HG03571 (cell line): ENCODE results near the gene POC5.

Experiments used
- ATAC-seq: cut with Tn5 transposase; IDR thresholded peaks from one replicate; pipeline ENCODE4 v1.9.1; 2021; ENCODE audit not compliant: unreplicated experiment

The POC5 gene

GRCh38 chr5:75660678-75661465 lies 56.4 kb downstream of the POC5 start:
- ATAC-seq: no peak

- no peak for ATAC-seq
Observed at GRCh38 chr5:75659791-75660450, 57.3 kb downstream of the POC5 start.

GRCh38 chr5:75656311-75657003 lies 60.8 kb downstream of the POC5 start:
- no peak for ATAC-seq

GRCh38 chr5:75654693-75655295 lies 62.4 kb downstream of the POC5 start:
- ATAC-seq: no peak

GRCh38 chr5:75653521-75653920 lies 63.7 kb downstream of the POC5 start:
- ATAC-seq: no peak

- ATAC-seq: no peak
Observed at GRCh38 chr5:75651575-75652238, 65.5 kb downstream of the POC5 start.

GRCh38 chr5:75648712-75649111 lies 68.5 kb downstream of the POC5 start:
- ATAC-seq: no peak

- no peak for ATAC-seq
Observed at GRCh38 chr5:75640826-75641225, 76.4 kb downstream of the POC5 start.

GRCh38 chr5:75640395-75640794 lies 76.8 kb downstream of the POC5 start:
- no peak for ATAC-seq

GRCh38 chr5:75639535-75640311 lies 77.5 kb downstream of the POC5 start:
- no peak for ATAC-seq

GRCh38 chr5:75637949-75638348 lies 79.3 kb downstream of the POC5 start:
- no peak for ATAC-seq

GRCh38 chr5:75632321-75632720 lies 84.9 kb downstream of the POC5 start:
- ATAC-seq: no peak

GRCh38 chr5:75630875-75631274 lies 86.4 kb downstream of the POC5 start:
- no peak for ATAC-seq

- ATAC-seq: no peak
Observed at GRCh38 chr5:75627801-75628200, 89.4 kb downstream of the POC5 start.

- ATAC-seq: no peak
Observed at GRCh38 chr5:75626959-75627358, 90.3 kb downstream of the POC5 start.
